GM18519 (cell line): Measurements from ENCODE around the gene SLC46A1.

Experiments used
- ATAC-seq: cut with Tn5 transposase; IDR thresholded peaks from one replicate; pipeline ENCODE4 v1.9.1; 2021; ENCODE audit warnings: mild to moderate bottlenecking, moderate library complexity; ENCODE audit not compliant: unreplicated experiment, low FRiP score

Gene SLC46A1

GRCh38 chr17:28404812-28405570, 1.0 kb downstream of the SLC46A1 start:
- no peak for ATAC-seq

GRCh38 chr17:28404461-28404811, 1.6 kb downstream of the SLC46A1 start:
- ATAC-seq: no peak

GRCh38 chr17:28404007-28404406, 2.0 kb downstream of the SLC46A1 start:
- ATAC-seq: no peak

GRCh38 chr17:28402844-28403243, 3.2 kb downstream of the SLC46A1 start:
- ATAC-seq: no peak

GRCh38 chr17:28402224-28402630, 3.8 kb downstream of the SLC46A1 start:
- no peak for ATAC-seq

- no peak for ATAC-seq
Observed at GRCh38 chr17:28399808-28400207, 6.2 kb downstream of the SLC46A1 start.

GRCh38 chr17:28398280-28398981, 7.6 kb downstream of the SLC46A1 start:
- no peak for ATAC-seq

GRCh38 chr17:28397687-28398279, 8.2 kb downstream of the SLC46A1 start:
- no peak for ATAC-seq

- no peak for ATAC-seq
Observed at GRCh38 chr17:28397275-28397674, 8.7 kb downstream of the SLC46A1 start.

GRCh38 chr17:28396635-28397239, 9.3 kb downstream of the SLC46A1 start:
- ATAC-seq: no peak

- no peak for ATAC-seq
Observed at GRCh38 chr17:28395968-28396367, 10.0 kb downstream of the SLC46A1 start.

- ATAC-seq: no peak
Observed at GRCh38 chr17:28395426-28395825, 10.6 kb downstream of the SLC46A1 start.

GRCh38 chr17:28394337-28395116, 11.5 kb downstream of the SLC46A1 start:
- no peak for ATAC-seq

- ATAC-seq: no peak
Observed at GRCh38 chr17:28392491-28392890, 13.5 kb downstream of the SLC46A1 start.

GRCh38 chr17:28391401-28391800, 14.6 kb downstream of the SLC46A1 start:
- no peak for ATAC-seq

GRCh38 chr17:28390984-28391383, 15.0 kb downstream of the SLC46A1 start:
- no peak for ATAC-seq

- ATAC-seq: no peak
Observed at GRCh38 chr17:28390563-28390962, 15.4 kb downstream of the SLC46A1 start.

GRCh38 chr17:28390141-28390540, 15.9 kb downstream of the SLC46A1 start:
- no peak for ATAC-seq

- ATAC-seq: no peak
Observed at GRCh38 chr17:28388106-28388505, 17.9 kb downstream of the SLC46A1 start.

GRCh38 chr17:28386391-28386790, 19.6 kb downstream of the SLC46A1 start:
- no peak for ATAC-seq

- ATAC-seq: no peak
Observed at GRCh38 chr17:28385406-28385805, 20.6 kb downstream of the SLC46A1 start.
